Adipocyte (in vitro differentiated cells): Measurements from ENCODE around the gene FAM78B.

Source experiments
- DNase-seq: peaks from one replicate; pipeline ENCODE4 v3.0.0-alpha.2; 2015; ENCODE audit warnings: low read depth
- H3K27me3 ChIP-seq: replicated peaks from 2 replicates; pipeline ENCODE4 v1.7.0; 2013; ENCODE audit warnings: mild to moderate bottlenecking, low read length, moderate library complexity; ENCODE audit not compliant: control insufficient read depth, insufficient read depth
- H3K36me3 ChIP-seq: 2 replicates; pipeline ENCODE4 v1.7.0; 2013; ENCODE audit warnings: low read length, mild to moderate bottlenecking, moderate library complexity; ENCODE audit not compliant: control insufficient read depth, insufficient read depth, severe bottlenecking
- H3K4me1 ChIP-seq: 2 replicates; pipeline ENCODE4 v1.7.0; 2013; ENCODE audit warnings: mild to moderate bottlenecking, low read length, moderate library complexity; ENCODE audit not compliant: control insufficient read depth, insufficient read depth
- H3K4me3 ChIP-seq: 2 replicates; pipeline ENCODE4 v1.7.0; 2013; ENCODE audit warnings: mild to moderate bottlenecking, low read length, moderate library complexity
- H3K9ac ChIP-seq: 2 replicates; pipeline ENCODE4 v1.7.0; 2013; ENCODE audit warnings: mild to moderate bottlenecking, low read length, moderate library complexity
- H3K9me3 ChIP-seq: 2 replicates; pipeline ENCODE4 v1.7.0; 2013; ENCODE audit warnings: mild to moderate bottlenecking, low read length, moderate library complexity; ENCODE audit not compliant: control insufficient read depth

FAM78B gene

GRCh38 chr1:166182281-166182680 lies 15.5 kb upstream of the FAM78B start:
- no peak overlapping the region for H3K9ac ChIP-seq

GRCh38 chr1:166176416-166176815 lies 9.6 kb upstream of the FAM78B start:
- H3K4me3 ChIP-seq = no peak overlapping the region
- no peak for DNase-seq
- H3K36me3 ChIP-seq = no peaks in the 10 kb centered on the region
- H3K4me1 ChIP-seq = no peaks in the 10 kb centered on the region
- no peaks in the 10 kb centered on the region for H3K27me3 ChIP-seq
- no peak overlapping the region for H3K9ac ChIP-seq
- H3K9me3 ChIP-seq = no peaks in the 10 kb centered on the region

More at GRCh38 chr1:166182281-166182680, 15.5 kb upstream of the FAM78B start:
- no peak for DNase-seq
- no peaks in the 10 kb centered on the region for H3K36me3 ChIP-seq
- no peaks in the 10 kb centered on the region for H3K9me3 ChIP-seq
- H3K4me1 ChIP-seq = no peaks in the 10 kb centered on the region
- H3K4me3 ChIP-seq = no peak overlapping the region
- peaks cover 5% of the 10 kb centered on the region for H3K27me3 ChIP-seq

GRCh38 chr1:166175032-166175431 lies 8.2 kb upstream of the FAM78B start:
- H3K36me3 ChIP-seq = no peaks in the 10 kb centered on the region
- no peaks in the 10 kb centered on the region for H3K9me3 ChIP-seq
- DNase-seq = no peak
- no peaks in the 10 kb centered on the region for H3K4me1 ChIP-seq
- H3K4me3 ChIP-seq = no peak overlapping the region
- no peak overlapping the region for H3K9ac ChIP-seq
- no peaks in the 10 kb centered on the region for H3K27me3 ChIP-seq

DNA sequence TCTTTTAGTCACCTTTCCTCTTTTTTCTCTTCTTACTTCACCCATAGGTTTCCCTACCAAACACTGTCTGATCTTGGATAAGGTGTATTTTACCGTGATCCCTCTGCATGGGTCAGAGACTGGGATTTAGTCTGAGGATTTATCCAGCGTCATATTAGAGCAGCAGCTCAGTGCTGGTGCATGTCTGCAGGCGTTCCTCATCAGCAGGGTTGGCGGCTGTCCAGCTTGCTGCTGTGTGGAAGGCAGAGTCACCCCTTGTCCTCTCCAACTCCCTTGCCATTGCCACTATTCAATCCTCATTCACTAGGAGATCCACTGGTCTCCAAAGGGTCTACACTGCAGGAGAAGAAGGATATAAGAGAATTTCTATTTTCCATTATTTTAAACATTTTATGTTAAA lies 7.3 kb upstream of the FAM78B start:
- peak; percentile 1 for DNase-seq
- Histone ChIP-seq H3K9ac (no peak overlapping the region), H3K4me3 (no peak overlapping the region), H3K9me3 (no peaks in the 10 kb centered on the region), H3K4me1 (no peaks in the 10 kb centered on the region), H3K27me3 (no peaks in the 10 kb centered on the region), H3K36me3 (no peaks in the 10 kb centered on the region)

- Histone ChIP-seq H3K9me3 (no peaks in the 10 kb centered on the region), H3K4me3 (no peak overlapping the region), H3K4me1 (peaks cover 5% of the 10 kb centered on the region), H3K9ac (no peak overlapping the region), H3K36me3 (no peaks in the 10 kb centered on the region), H3K27me3 (peaks cover 3% of the 10 kb centered on the region)
- DNase-seq = no peak
These were observed 5.3 kb upstream of the FAM78B start for GRCh38 chr1:166172106-166172505.

DNA sequence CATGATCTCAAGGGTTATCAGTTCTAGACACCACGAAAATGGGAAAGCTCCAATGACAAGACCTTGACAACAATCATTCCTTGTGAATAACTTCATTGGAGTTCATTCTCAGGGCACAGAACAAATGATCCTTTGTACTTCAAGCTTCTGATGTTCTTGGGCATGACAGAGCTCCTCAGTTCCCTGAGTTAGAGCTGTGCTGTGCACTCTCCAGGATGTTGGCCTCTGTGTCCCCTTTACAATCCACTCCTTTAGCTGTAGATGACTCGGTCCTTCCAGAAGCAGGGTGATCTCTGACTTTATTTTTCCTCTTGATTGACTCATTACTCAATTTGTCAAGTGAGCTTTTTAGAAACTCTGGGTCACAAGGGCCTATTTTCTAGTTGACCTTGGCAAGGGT lies 3.9 kb upstream of the FAM78B start:
- Histone ChIP-seq H3K4me3 (no peak overlapping the region), H3K4me1 (peaks cover 5% of the 10 kb centered on the region), H3K9me3 (no peaks in the 10 kb centered on the region), H3K9ac (no peak overlapping the region), H3K27me3 (peaks cover 3% of the 10 kb centered on the region), H3K36me3 (no peaks in the 10 kb centered on the region)
- no peak for DNase-seq

DNA sequence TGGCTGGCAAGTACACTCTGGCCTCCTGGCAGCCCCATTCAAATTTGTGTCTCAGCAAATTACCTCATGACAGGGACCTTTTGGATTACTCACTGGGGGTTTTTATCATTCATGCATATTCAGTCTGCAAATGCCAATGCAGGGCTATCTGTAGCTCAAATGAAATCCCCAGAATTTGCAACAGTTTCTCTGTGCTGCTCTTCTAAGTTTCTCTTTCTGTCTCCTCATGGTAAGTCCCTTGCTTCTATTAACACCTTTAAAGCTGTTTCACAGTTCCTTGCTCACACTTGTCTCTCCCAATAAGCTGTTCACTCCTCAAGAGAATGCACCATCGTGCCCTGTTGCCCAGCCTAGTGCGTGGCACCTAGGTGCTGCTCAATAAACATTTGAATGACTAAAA lies 3.3 kb upstream of the FAM78B start:
- no peaks in the 10 kb centered on the region for H3K9me3 ChIP-seq
- H3K36me3 ChIP-seq = no peaks in the 10 kb centered on the region
- H3K27me3 ChIP-seq = peaks cover 3% of the 10 kb centered on the region
- peaks cover 5% of the 10 kb centered on the region for H3K4me1 ChIP-seq
- no peak overlapping the region for H3K9ac ChIP-seq
- DNase-seq = no peak
- no peak overlapping the region for H3K4me3 ChIP-seq

DNA sequence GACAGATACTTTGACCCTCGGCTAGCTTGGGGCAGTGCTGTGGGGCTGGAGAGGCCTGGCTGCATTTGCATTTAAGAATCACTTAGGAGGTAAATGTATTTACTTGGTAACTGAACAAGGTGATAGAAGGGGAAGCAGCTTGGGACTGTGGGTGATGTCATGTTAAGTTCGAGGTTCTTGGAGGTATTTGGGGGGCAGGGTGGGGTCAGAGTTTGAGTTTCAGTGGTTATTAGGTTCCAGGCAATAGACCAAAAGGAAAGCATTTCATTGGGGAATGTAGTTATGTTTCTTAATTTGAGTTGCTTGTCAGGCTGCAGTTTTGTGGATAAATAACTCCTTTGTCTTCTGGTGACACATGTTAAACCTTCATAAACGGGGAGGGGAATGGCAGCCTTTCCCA lies 2.4 kb upstream of the FAM78B start:
- no peaks in the 10 kb centered on the region for H3K9me3 ChIP-seq
- no peaks in the 10 kb centered on the region for H3K36me3 ChIP-seq
- no peak overlapping the region for H3K4me3 ChIP-seq
- peaks cover 5% of the 10 kb centered on the region for H3K4me1 ChIP-seq
- no peak overlapping the region for H3K9ac ChIP-seq
- no peak for DNase-seq
- peaks cover 9% of the 10 kb centered on the region for H3K27me3 ChIP-seq

GRCh38 chr1:166167572-166167925 lies 748 bp upstream of the FAM78B start:
- no peak for DNase-seq
- Histone ChIP-seq H3K9ac (peak overlapping the region; percentile 70), H3K4me3 (peak overlapping the region; percentile 79), H3K36me3 (no peaks in the 10 kb centered on the region), H3K4me1 (peaks cover 5% of the 10 kb centered on the region), H3K9me3 (no peaks in the 10 kb centered on the region), H3K27me3 (peaks cover 13% of the 10 kb centered on the region)

- Histone ChIP-seq H3K9ac (no peak overlapping the region), H3K4me1 (peaks cover 5% of the 10 kb centered on the region), H3K27me3 (peaks cover 13% of the 10 kb centered on the region), H3K4me3 (peak overlapping the region; percentile 79), H3K36me3 (no peaks in the 10 kb centered on the region), H3K9me3 (no peaks in the 10 kb centered on the region)
- DNase-seq = no peak
These were observed 488 bp downstream of the FAM78B start for GRCh38 chr1:166166329-166166697.

DNA sequence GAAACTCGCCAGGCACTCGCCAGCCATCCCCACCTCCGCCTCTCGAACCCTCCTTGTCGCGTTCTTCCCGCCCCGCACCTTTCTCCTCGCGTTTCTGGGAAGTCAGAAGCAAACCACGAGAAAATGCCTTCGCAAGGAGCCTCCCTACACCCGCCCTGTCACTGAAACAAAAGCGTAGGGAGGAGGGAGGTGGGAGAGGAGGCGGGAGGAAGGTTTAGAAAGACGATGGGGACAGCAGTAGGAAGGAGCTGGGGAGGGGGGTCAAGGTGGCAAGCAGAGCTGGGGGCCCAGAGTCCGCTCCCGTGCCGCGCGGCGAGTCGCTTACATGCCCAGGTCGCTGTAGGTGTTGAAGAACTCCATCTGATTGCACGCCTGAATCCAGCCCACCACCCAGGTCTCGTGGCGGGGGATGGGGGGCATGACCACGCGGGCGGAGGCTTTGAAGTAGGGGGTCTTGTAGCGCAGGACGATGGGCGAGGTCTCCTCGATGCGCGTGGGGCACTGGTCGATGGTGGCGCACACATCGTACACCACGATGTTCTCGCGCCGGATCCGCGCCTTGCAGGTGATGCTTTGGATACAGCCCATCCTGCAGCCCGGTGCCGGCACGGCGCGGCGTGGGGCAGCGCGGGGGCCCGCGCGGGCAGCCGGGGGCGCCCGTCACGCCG lies 1.0 kb downstream of the FAM78B start:
- DNase-seq = peak; percentile 0
- Histone ChIP-seq H3K4me1 (peaks cover 5% of the 10 kb centered on the region), H3K36me3 (no peaks in the 10 kb centered on the region), H3K9ac (no peak overlapping the region), H3K4me3 (peak overlapping the region; percentile 79), H3K27me3 (peaks cover 13% of the 10 kb centered on the region), H3K9me3 (no peaks in the 10 kb centered on the region)

- Histone ChIP-seq H3K9ac (no peak overlapping the region), H3K4me1 (peaks cover 5% of the 10 kb centered on the region)
- DNase-seq = peak; percentile 68
These were observed 1.7 kb downstream of the FAM78B start for GRCh38 chr1:166164995-166165660.

More at GRCh38 chr1:166164995-166165660, 1.7 kb downstream of the FAM78B start:
- Histone ChIP-seq H3K27me3 (peaks cover 20% of the 10 kb centered on the region), H3K4me3 (peak overlapping the region; percentile 79), H3K9me3 (no peaks in the 10 kb centered on the region), H3K36me3 (no peaks in the 10 kb centered on the region)
